Glomerular endothelial cell (primary cell): ENCODE data around the gene ZNF618. TPM values are rescaled to one million over a fixed set of nuclear protein-coding genes. Genes with fewer than 3 reads are reported as not detected.

Experiments used
- DNase-seq: peaks from one replicate; pipeline ENCODE4 v3.0.0-alpha.2; 2011; ENCODE audit warnings: low read depth, low spot score; ENCODE audit errors: extremely low read depth
- total RNA-seq: library from RNA; depleted of rRNA; stranded (reverse); fragments of >200 nt; gene quantifications from 2 replicates; pipeline ENCODE4 v1.2.3, GENCODE V29; 2015

The ZNF618 gene
- total RNA-seq, 1 donor from 2014 or later = 34.2 TPM

GRCh38 chr9:114053246-114054005 lies 177.3 kb downstream of the ZNF618 start:
- DNase-seq = no peak

- DNase-seq = no peak
These were observed 178.1 kb downstream of the ZNF618 start for GRCh38 chr9:114054191-114054690.

GRCh38 chr9:114055061-114055460 lies 179.0 kb downstream of the ZNF618 start:
- no peak for DNase-seq

GRCh38 chr9:114055894-114056293 lies 179.8 kb downstream of the ZNF618 start:
- DNase-seq = no peak

DNA sequence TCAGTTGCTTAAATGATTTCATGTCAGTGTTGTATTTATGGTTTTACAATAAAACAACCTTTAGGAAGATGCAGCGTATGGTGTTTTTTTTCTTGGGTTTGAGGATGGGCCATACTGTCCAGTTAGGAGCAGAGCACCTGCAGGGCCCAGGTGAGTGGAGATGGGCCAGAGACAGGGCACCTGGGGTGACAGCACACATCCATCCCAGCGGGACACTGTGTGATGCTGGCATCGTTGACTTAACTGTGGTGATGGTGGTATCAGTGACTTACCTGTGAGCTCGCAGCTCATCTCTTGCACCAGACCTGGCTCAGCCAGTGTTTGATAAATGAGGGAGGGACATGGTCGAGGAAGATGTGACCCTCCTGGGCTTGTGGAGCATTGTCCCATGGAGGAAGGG lies 180.4 kb downstream of the ZNF618 start:
- DNase-seq = no peak

GRCh38 chr9:114057161-114057885 lies 181.2 kb downstream of the ZNF618 start:
- no peak for DNase-seq

GRCh38 chr9:114058688-114059046 lies 182.6 kb downstream of the ZNF618 start:
- DNase-seq = no peak

GRCh38 chr9:114059047-114059803 lies 183.1 kb downstream of the ZNF618 start:
- DNase-seq = no peak

DNA sequence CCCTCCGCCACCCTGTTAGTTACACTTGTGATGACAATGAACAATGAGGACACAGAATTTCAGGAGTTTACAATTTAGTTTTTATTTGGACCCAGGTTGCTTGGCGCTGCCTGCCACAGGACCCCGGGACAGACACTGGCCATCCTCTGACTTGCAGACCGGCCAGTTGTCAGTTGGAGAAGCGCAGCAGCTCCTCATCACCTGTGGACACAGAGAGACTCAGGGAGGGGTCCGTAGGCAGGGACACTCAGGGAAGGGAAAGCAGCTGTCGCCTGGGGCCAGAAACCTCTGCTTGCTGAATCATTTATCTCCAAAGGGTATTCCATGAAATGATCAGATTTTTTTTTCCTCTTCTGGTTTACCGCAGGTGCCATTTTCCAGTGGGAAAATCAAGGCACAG lies 184.0 kb downstream of the ZNF618 start:
- DNase-seq = no peak

DNA sequence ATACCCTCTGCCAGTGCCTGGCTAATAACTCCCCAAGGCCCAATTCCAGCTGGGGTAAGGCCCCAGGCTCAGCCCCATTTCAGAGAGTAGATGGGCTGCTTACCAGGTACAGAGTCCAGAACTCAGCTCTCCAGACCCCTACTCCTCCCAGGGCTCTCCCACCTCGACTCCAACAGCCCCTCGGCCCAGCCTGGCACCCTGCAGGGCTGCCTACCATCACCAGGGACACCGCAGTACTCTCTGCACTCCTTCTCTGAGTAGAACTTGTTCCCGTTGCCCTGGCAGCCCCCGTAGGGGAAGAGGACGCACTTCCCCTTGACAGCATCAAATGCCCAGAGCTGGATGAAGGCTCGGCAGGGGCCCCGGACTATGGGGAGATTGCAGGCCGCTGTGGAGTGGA lies 184.6 kb downstream of the ZNF618 start:
- no peak for DNase-seq

GRCh38 chr9:114061292-114061691 lies 185.2 kb downstream of the ZNF618 start:
- no peak for DNase-seq

- no peak for DNase-seq
These were observed 185.8 kb downstream of the ZNF618 start for GRCh38 chr9:114061830-114062474.

DNA sequence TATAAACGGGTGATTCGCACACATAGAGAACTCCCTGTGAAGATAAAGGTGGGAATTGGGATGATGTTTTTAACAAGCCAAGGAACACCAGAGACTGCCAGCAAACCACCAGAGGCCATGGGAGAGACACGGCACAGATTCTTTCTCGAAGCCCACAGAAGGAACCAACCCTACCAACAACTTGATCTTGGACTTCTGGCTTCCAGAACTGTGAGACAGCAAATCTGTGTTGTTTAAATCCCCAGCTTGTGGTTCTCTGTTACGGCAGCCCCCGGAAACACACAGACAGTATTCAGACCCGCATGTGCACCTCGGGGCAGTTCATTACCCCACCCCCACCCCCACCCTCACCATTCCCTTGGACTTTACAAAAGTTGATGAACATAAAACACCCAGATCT lies 189.2 kb downstream of the ZNF618 start:
- no peak for DNase-seq

DNA sequence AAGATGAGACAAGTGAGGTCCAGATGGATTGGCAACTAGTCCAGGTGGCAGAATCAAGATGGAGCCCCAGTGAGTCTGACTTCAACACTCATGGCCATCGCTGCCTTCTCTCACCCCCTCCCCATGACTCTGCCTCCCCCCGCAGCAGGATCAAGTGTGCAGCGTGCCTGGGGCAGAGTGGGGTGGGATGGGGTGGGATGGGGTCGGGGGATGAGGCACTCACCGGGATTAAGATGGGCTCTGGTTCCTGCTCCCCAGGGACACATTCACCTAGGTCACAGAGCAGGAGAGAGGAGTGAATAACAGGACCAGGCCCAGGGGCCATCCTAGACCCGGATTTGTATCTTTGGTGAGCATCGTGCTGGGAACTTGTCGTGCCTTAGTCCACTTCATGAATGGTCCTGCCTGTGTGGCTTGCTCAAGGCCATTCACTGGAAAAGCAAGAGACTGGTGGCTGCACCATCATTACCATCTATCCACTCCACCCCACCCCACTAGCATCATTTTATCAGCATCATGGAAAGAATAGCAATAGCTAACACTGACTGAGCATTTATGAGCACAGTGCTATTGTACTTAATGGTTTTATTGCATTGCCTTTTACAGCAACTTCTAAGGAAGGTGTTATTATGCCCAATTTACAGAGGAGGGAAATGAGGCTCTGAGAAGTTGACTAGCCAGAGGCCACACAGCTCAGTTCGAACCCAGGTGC lies 193.5 kb downstream of the ZNF618 start:
- DNase-seq = no peak

GRCh38 chr9:114070188-114071103 lies 194.3 kb downstream of the ZNF618 start:
- no peak for DNase-seq

DNA sequence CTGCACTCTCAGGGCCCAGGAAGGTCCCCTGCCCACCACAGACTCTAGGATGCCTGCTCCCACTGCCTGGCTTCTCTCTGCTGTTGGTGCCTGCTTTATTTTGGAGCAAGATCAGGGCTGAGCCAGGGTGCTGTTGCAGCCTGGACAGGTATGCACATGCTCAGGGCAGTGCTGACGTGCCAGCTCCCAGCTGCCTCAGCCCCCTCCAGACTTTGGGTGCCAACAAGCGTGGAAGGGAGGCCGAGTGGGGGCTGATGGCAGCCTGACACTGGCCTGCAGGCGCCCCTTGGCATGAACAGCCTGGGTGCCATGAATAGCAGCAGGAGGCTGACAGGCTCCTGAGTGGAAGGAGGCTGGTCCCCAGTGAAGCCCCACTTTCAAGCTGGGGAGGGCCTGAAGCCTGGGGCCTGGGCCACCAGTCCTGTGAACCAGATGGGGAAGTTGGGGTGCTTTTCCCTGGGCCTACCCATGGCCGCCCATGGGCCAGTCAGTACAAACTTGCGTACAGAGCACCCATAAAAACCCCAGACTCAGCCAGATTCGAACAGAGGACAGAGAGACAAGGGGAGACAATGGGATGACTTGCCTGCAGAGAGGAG lies 195.2 kb downstream of the ZNF618 start:
- no peak for DNase-seq

DNA sequence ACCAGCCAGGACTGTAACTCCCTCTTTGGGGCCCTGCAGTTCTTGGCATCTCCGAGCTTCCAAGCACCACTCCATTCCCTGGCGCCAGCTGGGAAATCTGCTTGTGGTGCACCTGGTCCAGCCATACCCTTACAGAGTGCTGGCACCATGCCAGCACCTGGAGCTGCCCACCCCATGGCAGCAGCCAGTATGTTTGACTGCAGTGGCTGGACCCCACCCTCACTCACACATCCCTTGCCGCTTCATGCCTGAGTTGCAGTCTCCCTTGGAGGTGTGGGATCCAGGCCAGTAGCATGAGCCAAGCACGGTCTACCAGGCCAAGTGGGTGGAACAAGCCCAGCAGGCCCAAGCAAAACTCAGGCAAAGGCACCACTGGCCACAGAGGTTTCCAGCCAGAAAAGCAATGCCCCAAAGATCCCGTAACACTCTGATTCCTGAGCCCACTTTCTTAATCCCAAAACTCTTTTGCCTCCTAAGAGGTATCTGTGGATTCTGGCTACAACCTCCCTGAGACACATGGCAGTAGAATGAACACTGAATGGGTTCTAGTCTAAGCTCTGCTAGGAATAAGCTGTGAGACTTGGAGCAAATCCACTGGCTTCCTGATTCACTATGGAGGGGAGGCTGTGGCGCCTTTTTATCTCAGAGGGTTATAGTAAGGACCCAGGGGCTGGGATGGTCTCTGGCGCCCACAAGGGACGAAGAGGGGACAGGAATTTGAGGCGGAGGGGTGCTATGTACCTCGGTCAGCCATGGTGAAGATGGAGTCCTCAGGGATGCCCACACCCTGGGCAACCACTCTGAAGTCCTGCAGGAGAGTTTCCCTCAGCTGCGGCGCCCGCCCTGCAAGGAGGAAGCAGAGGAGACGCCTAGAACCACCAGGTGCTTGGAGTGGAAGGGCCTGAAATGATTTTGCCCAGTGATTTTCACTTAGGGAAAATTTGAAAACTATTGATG lies 196.4 kb downstream of the ZNF618 start:
- DNase-seq = no peak

GRCh38 chr9:114075602-114076001 lies 199.5 kb downstream of the ZNF618 start:
- no peak for DNase-seq
